Gastrocnemius medialis (tissue), 4 donors: ENCODE measurements around the gene OVAAL. TPM values are rescaled to one million over a fixed set of nuclear protein-coding genes. Genes with fewer than 3 reads are reported as not detected.

Source experiments
- ATAC-seq, 2 donors: fragments of 150-250 bp; one replicate each; pipeline ENCODE4 v1.9.1; 2016
- DNase-seq, 2 donors: peaks; one replicate each; pipeline ENCODE4 v3.0.0-alpha.2; 2019
- H3K27ac ChIP-seq, 4 donors: fragments of 200-600 bp; sonication (generic); 1 replicate in 1 of 4; 2 replicates in 3 of 4; pipeline ENCODE4 v1.5.1; 2016 to 2018; ENCODE audit warnings: mild to moderate bottlenecking in 2 of 4, moderate library complexity in 1 of 4
- H3K27me3 ChIP-seq, 3 donors: fragments of 200-600 bp; sonication (generic) in 2 of 3; 1 replicate in 1 of 3; 2 replicates in 2 of 3; pipeline versions ENCODE4 v1.5.1 to v1.6.0; 2016 to 2019; ENCODE audit warnings: mild to moderate bottlenecking in 1 of 3, moderate library complexity in 1 of 3
- H3K36me3 ChIP-seq, 2 donors: fragments of 200-600 bp; sonication (generic) in 1 of 2; one replicate each; pipeline ENCODE4 v1.5.1; 2017 to 2018
- H3K4me1 ChIP-seq, 2 donors: fragments of 200-600 bp; sonication (generic) in 1 of 2; one replicate each; pipeline ENCODE4 v1.5.1; 2016 to 2017; ENCODE audit warnings: mild to moderate bottlenecking in 2 of 2
- H3K4me3 ChIP-seq, 4 donors: fragments of 200-600 bp; sonication (generic) in 3 of 4; 1 replicate in 1 of 4; 2 replicates in 3 of 4; pipeline ENCODE4 v1.5.1; 2016 to 2019; ENCODE audit warnings: mild to moderate bottlenecking in 2 of 4
- H3K9me3 ChIP-seq, 3 donors: fragments of 200-600 bp; sonication (generic) in 2 of 3; 1 replicate in 1 of 3; 2 replicates in 2 of 3; pipeline ENCODE4 v1.5.1; 2016 to 2019
- CTCF ChIP-seq, 5 experiments: fragments of 450-650 bp in 3 of 5; fragments of 200-600 bp in 2 of 5; sonication (generic) in 2 of 5; IDR thresholded peaks in 4 of 5; conservative IDR thresholded peaks in 1 of 5; 1 replicate in 4 of 5; 2 replicates in 1 of 5; pipeline ENCODE4 v1.5.1; 2016 to 2019; ENCODE audit warnings: antibody characterized with exemption in 5 of 5, mild to moderate bottlenecking in 3 of 5, moderate library complexity in 3 of 5
- POLR2A ChIP-seq, 2 donors: fragments of 450-650 bp; IDR thresholded peaks; one replicate each; pipeline ENCODE4 v1.6.1; 2017; ENCODE audit warnings: antibody characterized with exemption in 2 of 2, mild to moderate bottlenecking in 2 of 2, moderate library complexity in 2 of 2
- in situ Hi-C, 4 donors: fragments of 200-750 bp; cut with MboI; loops; one replicate each; pipeline versions ENCODE4 v1.15.0 to v1.8.0; 2017; ENCODE audit warnings: low sequenced_read_pairs in 4 of 4
- intact Hi-C: fragments of 100-400 bp; cut with DNase I; formaldehyde crosslinking; loops from one replicate; pipeline ENCODE4 v1.15.1; 2023; ENCODE audit warnings: low total_unique reads
- total RNA-seq, 4 donors: library from RNA; depleted of rRNA; stranded (reverse); fragments of >200 nt; gene quantifications; one replicate each; pipeline versions ENCODE4 v1.1.0 to v1.2.3, GENCODE V29; 2016

OVAAL gene
- total RNA-seq, 4 donors from 2014 or later = not detected

- H3K27me3 ChIP-seq = no peaks in the 10 kb centered on the region
- no peak for ATAC-seq
- intact Hi-C loops (no loop called here), in situ Hi-C loops (loop anchor here in 2 of 4 donors (25.0 kb wide), 2 partner anchors 488 to 638 kb away; partner anchors contain the start of gene STX6 (in 1 of the 2))
- H3K9me3 ChIP-seq = no peaks in the 10 kb centered on the region
- DNase-seq = no peak
- H3K27ac ChIP-seq = no peak overlapping the region
- H3K4me1 ChIP-seq = peaks cover 14 to 33% of the 10 kb centered on the region in 2 donors
- no peaks in the 10 kb centered on the region for H3K36me3 ChIP-seq
- TF ChIP-seq CTCF (IDR thresholded peaks at IDR 0.05 in 4 of 5, conservative IDR thresholded peaks at IDR 0.05 in 1 of 5) (no peak), POLR2A (IDR thresholded peaks at IDR 0.05) (no peak)
- no peak overlapping the region for H3K4me3 ChIP-seq
These were observed 34.4 kb upstream of the OVAAL start for GRCh38 chr1:180524160-180524914.

- DNase-seq (no peak), ATAC-seq (no peak)
- H3K27me3 ChIP-seq = no peaks in the 10 kb centered on the region
- no peaks in the 10 kb centered on the region for H3K36me3 ChIP-seq
- no peaks in the 10 kb centered on the region for H3K9me3 ChIP-seq
- no peak overlapping the region for H3K27ac ChIP-seq
- H3K4me3 ChIP-seq = no peak overlapping the region
- TF ChIP-seq POLR2A (IDR thresholded peaks at IDR 0.05) (no peak), CTCF (IDR thresholded peaks at IDR 0.05 in 4 of 5, conservative IDR thresholded peaks at IDR 0.05 in 1 of 5) (no peak)
- H3K4me1 ChIP-seq = peaks cover 14 to 36% of the 10 kb centered on the region in 2 donors
- intact Hi-C loops = no loop called here
- in situ Hi-C loops = loop anchor here in 2 of 4 donors (25.0 kb wide), 2 partner anchors 487 to 637 kb away; partner anchors contain the start of gene STX6 (in 1 of the 2)
These were observed 33.6 kb upstream of the OVAAL start for GRCh38 chr1:180524915-180525714.

DNA sequence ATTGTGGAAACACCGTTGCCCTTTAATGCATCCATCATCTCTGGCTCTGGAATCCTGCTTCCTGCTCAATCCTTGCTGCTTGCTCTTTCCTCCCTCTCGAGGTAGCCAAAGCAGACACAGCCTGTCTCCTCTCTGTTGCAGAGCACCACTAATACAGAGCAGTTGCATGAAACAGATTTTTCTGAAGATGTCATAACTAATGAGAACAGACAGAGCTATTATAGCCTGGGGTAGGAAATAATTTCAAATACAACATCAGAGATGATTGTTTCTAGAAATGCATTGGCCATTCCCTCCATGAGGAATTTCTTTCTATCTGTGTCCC is 33.1 kb upstream of the OVAAL start:
- in situ Hi-C loops (no loop called here), intact Hi-C loops (no loop called here)
- DNase-seq = no peak
- no peaks in the 10 kb centered on the region for H3K9me3 ChIP-seq
- ATAC-seq = no peak
- H3K27me3 ChIP-seq = no peaks in the 10 kb centered on the region
- H3K27ac ChIP-seq = no peak overlapping the region
- H3K4me3 ChIP-seq = no peak overlapping the region
- no peak for TF ChIP-seq POLR2A (IDR thresholded peaks at IDR 0.05)
- TF ChIP-seq CTCF (IDR thresholded peaks at IDR 0.05 in 4 of 5, conservative IDR thresholded peaks at IDR 0.05 in 1 of 5) = no peak
- peaks cover 14 to 36% of the 10 kb centered on the region in 2 donors for H3K4me1 ChIP-seq
- no peaks in the 10 kb centered on the region for H3K36me3 ChIP-seq

GRCh38 chr1:180527101-180527669 is 31.6 kb upstream of the OVAAL start:
- H3K36me3 ChIP-seq = no peaks in the 10 kb centered on the region
- intact Hi-C loops = no loop called here
- no peak overlapping the region for H3K27ac ChIP-seq
- in situ Hi-C loops = no loop called here
- ATAC-seq (no peak), DNase-seq (no peak)
- no peak for TF ChIP-seq POLR2A (IDR thresholded peaks at IDR 0.05)
- no peak for TF ChIP-seq CTCF (IDR thresholded peaks at IDR 0.05 in 4 of 5, conservative IDR thresholded peaks at IDR 0.05 in 1 of 5)
- H3K27me3 ChIP-seq = no peaks in the 10 kb centered on the region
- H3K4me1 ChIP-seq = peaks cover 8 to 31% of the 10 kb centered on the region in 2 donors
- no peak overlapping the region for H3K4me3 ChIP-seq
- H3K9me3 ChIP-seq = no peaks in the 10 kb centered on the region
